ENCODE data around the gene GBP5.

- no peak for TF ChIP-seq POLR2A (IDR thresholded peaks at IDR 0.05; ENCODE audit: low read length)
- no peak for TF ChIP-seq CTCF (IDR thresholded peaks at IDR 0.05)
- TF ChIP-seq TP53 (CRISPR knock-in tag; IDR thresholded peaks at IDR 0.05): no peak
- TF ChIP-seq RFX5 (IDR thresholded peaks at IDR 0.05): no peak
- no peak for TF ChIP-seq JUN (IDR thresholded peaks at IDR 0.05)
- no peak for TF ChIP-seq CHD2 (IDR thresholded peaks at IDR 0.05; ENCODE audit: low read length, partially characterized antibody)
- TF ChIP-seq EP300 (IDR thresholded peaks at IDR 0.05): no peak
- no peak for TF ChIP-seq KDM5A (IDR thresholded peaks at IDR 0.05)
- no peak for TF ChIP-seq NPAS2 (CRISPR knock-in tag; IDR thresholded peaks at IDR 0.05; ENCODE audit: borderline replicate concordance)
- TF ChIP-seq MAFK (IDR thresholded peaks at IDR 0.05; ENCODE audit: partially characterized antibody): no peak
Observed at GRCh38 chr1:89277725-89278124, 5.1 kb upstream of the GBP5 start.

Measured in A549 (cell line).